ENCODE results near the gene MAFG.

GRCh38 chr17:81891303-81891552 lies 36.3 kb downstream of the MAFG start:
- TF ChIP-seq POLR2A (IDR thresholded peaks at IDR 0.05): no peak
- no peak for TF ChIP-seq CTCF (IDR thresholded peaks at IDR 0.05)

All from adrenal gland (tissue), 5 donors.